GM18951 (cell line): Measurements from ENCODE around the gene ZNF654.

Experiments
- POLR2A ChIP-seq: IDR thresholded peaks from 4 replicates; pipeline ENCODE4 v1.6.1; 2011; ENCODE audit warnings: mild to moderate bottlenecking; ENCODE audit not compliant: insufficient read length, insufficient read depth; ENCODE audit errors: extremely low read depth
- in situ Hi-C: fragments of 300-500 bp; cut with MboI; formaldehyde crosslinking; loops from one replicate; pipeline ENCODE4 v1.12.0; 2022; ENCODE audit warnings: low sequenced_read_pairs, mixed read lengths, inconsistent platforms; ENCODE audit not compliant: unreplicated experiment

The ZNF654 gene

DNA sequence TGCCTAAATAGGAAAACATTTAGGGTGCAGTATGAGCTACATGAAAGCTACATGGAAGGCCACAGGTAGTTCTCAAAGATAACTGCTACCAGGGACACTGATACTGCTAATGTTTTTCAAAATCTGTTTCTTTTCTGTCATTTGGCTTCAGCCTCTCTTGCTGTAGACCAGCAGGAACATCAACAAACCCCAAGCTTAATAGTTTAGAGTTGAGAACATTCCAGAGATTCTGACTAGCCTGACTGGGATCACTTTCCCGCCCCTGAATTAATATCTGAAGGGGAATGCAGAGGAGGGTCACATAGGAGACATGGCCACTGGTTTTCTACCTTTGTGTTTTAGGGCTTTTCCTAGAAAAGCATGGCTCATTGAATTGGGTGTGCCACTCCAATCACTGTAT lies 73.8 kb downstream of the ZNF654 start:
- TF ChIP-seq POLR2A = no peak
- in situ Hi-C loops = no loop called here

DNA sequence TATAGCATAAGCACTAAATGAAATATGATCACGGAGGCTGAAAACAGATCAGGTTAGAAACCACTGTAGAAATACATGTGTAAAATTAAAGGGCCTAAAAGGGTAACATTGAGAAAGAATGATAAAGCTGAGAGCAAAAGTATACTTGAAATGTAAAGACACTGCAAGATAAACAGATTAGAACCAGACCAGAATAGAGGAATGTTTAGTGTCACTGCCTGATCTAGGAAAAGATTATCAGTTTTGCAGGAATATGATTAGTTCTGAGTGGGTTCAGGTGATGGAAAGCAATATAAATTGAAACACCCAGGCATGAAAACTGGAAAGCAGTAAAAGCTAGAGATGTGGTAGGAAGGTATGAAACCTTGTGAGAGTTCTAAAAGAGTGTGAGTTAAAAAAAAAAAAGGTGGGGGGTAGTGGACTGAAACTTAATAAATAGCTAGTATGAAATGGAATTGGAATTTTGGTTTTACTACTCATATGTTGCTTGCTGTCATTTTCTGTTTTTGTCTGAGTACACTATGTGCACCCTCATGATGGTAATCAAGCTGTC lies 74.7 kb downstream of the ZNF654 start:
- in situ Hi-C loops = no loop called here
- no peak for TF ChIP-seq POLR2A

GRCh38 chr3:88137836-88138235 lies 78.8 kb downstream of the ZNF654 start:
- in situ Hi-C loops = no loop called here
- no peak for TF ChIP-seq POLR2A

DNA sequence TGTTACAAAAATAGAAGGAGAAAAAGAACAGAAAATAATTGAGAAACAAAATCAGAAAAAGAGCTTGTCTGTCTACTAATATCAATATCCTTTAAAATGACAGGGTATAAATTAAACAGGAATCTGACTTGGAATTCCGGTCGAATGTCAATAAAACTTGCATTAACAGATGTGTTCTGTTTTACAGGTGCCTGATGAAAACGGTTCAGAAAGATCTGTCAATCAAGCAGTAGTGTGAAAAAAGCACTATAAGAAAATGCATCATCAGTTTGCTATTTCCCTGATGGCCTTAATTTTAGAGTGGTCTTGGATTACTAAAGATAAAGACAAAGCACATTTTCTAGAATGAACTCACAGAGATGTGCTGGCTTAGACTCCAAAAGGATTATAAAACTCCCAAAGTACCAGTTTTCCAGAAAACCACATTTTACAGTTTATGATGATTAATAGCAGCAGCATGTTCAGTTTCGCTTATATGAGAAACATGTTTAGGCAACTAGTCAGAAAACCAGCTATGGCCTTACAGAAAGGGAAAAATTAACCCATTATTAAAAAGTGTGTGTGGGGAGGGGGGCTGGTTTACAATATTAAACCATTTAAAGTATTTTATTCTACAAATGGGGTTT lies 82.5 kb downstream of the ZNF654 start:
- in situ Hi-C loops = no loop called here
- TF ChIP-seq POLR2A = no peak

DNA sequence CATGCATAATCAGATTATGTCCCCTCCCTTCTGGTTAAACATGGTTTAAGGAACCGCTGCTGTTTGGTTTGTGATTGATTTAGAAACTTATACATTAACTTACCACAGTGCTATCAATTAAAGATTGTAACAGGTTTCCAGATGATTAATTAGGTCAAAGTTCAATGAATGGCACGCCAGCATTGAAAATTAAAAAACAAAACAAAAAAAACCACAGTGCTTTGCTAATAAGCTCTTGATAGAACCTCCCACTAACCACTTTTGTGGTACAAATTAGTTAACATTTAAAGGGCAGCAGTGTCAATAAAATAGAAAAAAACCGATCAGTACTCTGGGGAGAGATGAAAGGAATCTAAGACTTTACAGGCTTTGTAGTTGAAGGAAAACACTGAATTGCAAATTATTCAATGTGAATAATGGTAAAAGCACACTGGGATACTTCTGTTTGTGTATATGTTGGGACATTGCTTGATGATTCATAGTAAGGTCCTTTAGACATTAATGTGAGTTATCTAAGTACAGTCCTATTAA lies 83.1 kb downstream of the ZNF654 start:
- in situ Hi-C loops = no loop called here

DNA sequence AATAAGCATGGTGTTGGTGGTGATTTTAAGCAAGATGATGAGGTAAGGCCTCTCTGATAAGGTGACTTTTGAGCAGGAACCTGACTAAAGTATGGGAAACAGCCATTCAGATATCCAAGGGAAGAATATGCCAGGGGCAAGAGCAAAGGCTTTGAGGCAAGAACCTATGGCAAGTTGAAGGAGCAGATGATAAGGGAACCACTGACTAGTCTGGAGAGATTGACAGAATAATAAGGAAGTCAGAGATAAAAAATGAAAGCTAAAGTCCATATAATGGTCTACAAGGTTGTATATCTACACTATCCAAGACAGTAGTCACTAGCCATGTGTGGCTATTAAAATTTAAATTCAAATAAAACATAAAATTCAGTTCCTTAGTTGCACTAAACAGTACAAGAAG lies 88.2 kb downstream of the ZNF654 start:
- in situ Hi-C loops = no loop called here
- no peak for TF ChIP-seq POLR2A

More for the DNA sequence above, 83.1 kb downstream of the ZNF654 start:
- no peak for TF ChIP-seq POLR2A

- no peak for TF ChIP-seq POLR2A
- in situ Hi-C loops = no loop called here
Measured at GRCh38 chr3:88148651-88149050, 89.6 kb downstream of the ZNF654 start.

DNA sequence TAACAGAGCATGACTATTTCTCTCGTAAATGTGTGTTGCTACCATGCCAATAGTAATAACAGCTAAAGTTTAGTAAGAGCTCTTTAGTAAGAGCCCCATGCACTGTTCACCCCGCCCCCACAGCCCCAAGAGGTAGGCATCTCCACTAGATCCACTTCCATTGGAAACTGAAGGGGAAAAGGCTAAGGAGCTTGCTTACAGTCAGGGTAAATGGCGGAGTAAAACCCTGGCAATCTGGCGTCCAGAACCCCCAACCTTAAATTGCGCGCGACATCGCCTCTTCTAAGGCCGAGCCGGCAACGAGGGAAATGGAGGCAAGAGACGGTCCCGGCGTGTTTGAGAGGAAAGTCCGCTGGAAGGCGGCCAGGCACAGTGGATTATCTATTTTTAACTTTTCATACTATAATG lies 90.0 kb downstream of the ZNF654 start:
- TF ChIP-seq POLR2A = no peak
- in situ Hi-C loops = no loop called here

- peak; percentile 82 for TF ChIP-seq POLR2A
- in situ Hi-C loops = no loop called here
Measured at GRCh38 chr3:88149509-88150362, 90.7 kb downstream of the ZNF654 start, which contains the start of gene C3orf38. TSS of gene C3orf38 (plus strand) at chr3:88149959. CDS start at chr3:88150053, 94 bp downstream.

GRCh38 chr3:88150371-88150770 lies 91.3 kb downstream of the ZNF654 start:
- TF ChIP-seq POLR2A = no peak
- in situ Hi-C loops = no loop called here

DNA sequence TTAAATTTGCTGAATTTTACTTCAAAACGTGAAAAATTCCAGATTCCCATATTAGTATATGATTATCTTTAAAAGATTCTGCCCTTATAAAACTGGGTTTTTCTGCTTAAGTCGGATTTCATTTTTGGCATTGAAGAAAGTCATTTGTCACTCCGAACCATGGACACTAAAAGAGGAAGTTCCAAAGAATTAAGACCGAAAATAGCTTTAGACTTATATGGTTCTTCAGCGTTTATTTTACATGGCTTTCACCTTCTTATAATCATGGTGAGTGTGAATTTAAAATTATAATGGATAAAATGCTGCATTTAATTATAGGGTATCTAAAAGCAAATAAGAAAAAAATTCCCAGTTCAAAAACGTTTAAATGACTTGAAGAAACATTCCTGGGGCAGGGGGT lies 91.8 kb downstream of the ZNF654 start:
- in situ Hi-C loops = no loop called here
- TF ChIP-seq POLR2A = no peak

DNA sequence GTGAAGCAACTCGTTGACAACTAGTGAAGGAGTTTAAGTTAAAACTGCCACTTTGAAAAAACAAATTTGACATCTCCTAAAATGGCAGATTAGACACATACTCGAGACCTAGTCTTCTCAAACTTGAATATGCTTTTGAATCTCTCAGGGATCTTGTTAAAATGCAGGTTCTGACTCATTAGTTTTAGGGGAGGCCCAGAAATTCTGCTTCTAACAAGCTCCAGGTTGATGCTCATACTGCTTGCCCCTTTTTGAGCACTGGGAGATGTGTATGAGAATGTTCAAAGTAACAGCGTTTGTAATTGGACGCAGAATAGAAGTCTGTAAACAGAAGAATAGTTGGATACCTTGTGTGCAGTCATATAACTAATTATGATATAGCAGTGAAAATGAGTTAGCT lies 92.3 kb downstream of the ZNF654 start:
- in situ Hi-C loops = no loop called here
- TF ChIP-seq POLR2A = no peak

DNA sequence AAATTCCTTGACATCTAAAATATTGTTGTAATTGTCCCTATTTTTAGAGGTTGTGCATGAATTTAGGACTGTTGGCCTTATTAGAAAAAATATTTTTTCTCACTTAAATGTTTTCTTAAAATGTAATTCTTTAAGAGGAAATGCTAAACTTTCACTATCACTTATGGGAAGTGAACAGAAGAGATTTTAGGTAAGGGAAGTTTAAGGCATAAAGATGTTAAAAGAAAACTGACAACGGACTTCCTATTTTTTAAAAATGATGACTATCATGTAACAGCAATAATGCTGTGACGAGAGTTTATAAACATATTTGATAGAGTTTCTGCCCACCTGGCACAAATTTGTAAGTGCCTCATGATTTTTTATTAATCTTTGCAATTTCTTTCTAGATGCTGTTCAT lies 93.8 kb downstream of the ZNF654 start:
- no peak for TF ChIP-seq POLR2A
- in situ Hi-C loops = no loop called here

GRCh38 chr3:88166419-88166971 lies 107.4 kb downstream of the ZNF654 start:
- no peak for TF ChIP-seq POLR2A
- in situ Hi-C loops = no loop called here

DNA sequence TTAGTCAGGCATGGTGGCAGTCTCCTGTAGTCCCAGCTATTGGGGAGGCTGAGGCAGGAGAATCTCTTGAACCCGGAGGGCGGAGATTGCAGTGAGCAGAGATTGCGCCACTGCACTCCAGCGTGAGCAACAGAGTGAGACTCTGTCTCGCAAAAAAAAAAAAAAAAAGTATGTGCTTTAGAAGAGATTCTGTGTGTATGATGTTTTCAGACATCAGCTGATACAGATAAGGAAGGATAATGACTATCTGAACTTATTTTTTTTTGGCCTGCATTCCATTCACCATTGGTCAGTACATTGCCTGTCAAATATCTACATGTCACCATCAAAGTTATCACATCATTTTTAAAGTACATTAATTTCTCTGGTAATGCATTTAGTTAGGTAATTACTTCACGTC lies 108.1 kb downstream of the ZNF654 start:
- in situ Hi-C loops = no loop called here
- no peak for TF ChIP-seq POLR2A
